ENCODE data around the gene TMEM30A. TPM values are rescaled to one million over a fixed set of nuclear protein-coding genes. Genes with fewer than 3 reads are reported as not detected.

TMEM30A gene
- total and polyA plus RNA-seq, 2 of the 13 experiments (the other 11 are each of a cell fraction or from before 2014, with no cell fraction given): 17.6 to 54.4 TPM

GRCh38 chr6:75284632-75285282 is at the start of gene TMEM30A (continued):
- TF ChIP-seq ZZZ3 (CRISPR knock-in tag; IDR thresholded peaks at IDR 0.05; ENCODE audit: borderline replicate concordance): peak; percentile 89; the same call in 1 of the 2 replicates
- TF ChIP-seq RXRA (CRISPR knock-in tag; IDR thresholded peaks at IDR 0.05): peak; percentile 24; the same call in 1 of the 2 replicates
- TF ChIP-seq ZBTB7A (CRISPR knock-in tag; IDR thresholded peaks at IDR 0.05): no peak
- TF ChIP-seq REST (IDR thresholded peaks at IDR 0.05; ENCODE audit: borderline replicate concordance in 1 of 2, low read depth in 1 of 2, low read length in 2 of 2): peak in 1 of 2 experiments; percentile 71; a peak in 1 of 4 replicates
- TF ChIP-seq RAD51 (IDR thresholded peaks at IDR 0.05; ENCODE audit: borderline replicate concordance): peak; percentile 63
- no peak for TF ChIP-seq ZNF225 (CRISPR knock-in tag; IDR thresholded peaks at IDR 0.05)
- no peak for TF ChIP-seq ZBTB44 (CRISPR knock-in tag; IDR thresholded peaks at IDR 0.05)
- TF ChIP-seq ATF4 (CRISPR knock-in tag; IDR thresholded peaks at IDR 0.05): peak in 1 of 2 experiments; percentile 40; a peak in 1 of 4 replicates
- no peak for TF ChIP-seq U2AF2 (IDR thresholded peaks at IDR 0.05; ENCODE audit: low read depth, low read length)
- peak; percentile 89 for TF ChIP-seq XRCC5 (optimal IDR thresholded peaks at IDR 0.05; ENCODE audit: low read length)
- TF ChIP-seq NPAS2 (CRISPR knock-in tag; IDR thresholded peaks at IDR 0.05; ENCODE audit: borderline replicate concordance): no peak
- no peak for TF ChIP-seq GATA4 (IDR thresholded peaks at IDR 0.05; ENCODE audit: borderline replicate concordance, low read depth)
- no peak for TF ChIP-seq ZNF564 (CRISPR knock-in tag; IDR thresholded peaks at IDR 0.05)
- peak; percentile 31; the same call in 1 of the 2 replicates for TF ChIP-seq MIXL1 (CRISPR knock-in tag; IDR thresholded peaks at IDR 0.05)
- no peak for TF ChIP-seq ZNF891 (CRISPR knock-in tag; IDR thresholded peaks at IDR 0.05)
- TF ChIP-seq ZNF367 (CRISPR knock-in tag; IDR thresholded peaks at IDR 0.05; ENCODE audit: borderline replicate concordance): no peak
- peak; percentile 91 for TF ChIP-seq TAF1 (CRISPR knock-in tag; IDR thresholded peaks at IDR 0.05)
- no peak for TF ChIP-seq ZNF747 (CRISPR knock-in tag; IDR thresholded peaks at IDR 0.05; ENCODE audit: borderline replicate concordance)
- no peak for TF ChIP-seq ZNF780A (CRISPR knock-in tag; IDR thresholded peaks at IDR 0.05)
- TF ChIP-seq ZFP1 (CRISPR knock-in tag; IDR thresholded peaks at IDR 0.05): no peak
- TF ChIP-seq ZNF326 (CRISPR knock-in tag; IDR thresholded peaks at IDR 0.05; ENCODE audit: borderline replicate concordance): no peak
- peak; percentile 82 for TF ChIP-seq TFDP1 (CRISPR knock-in tag; IDR thresholded peaks at IDR 0.05; ENCODE audit: borderline replicate concordance)
- peak; percentile 80; the same call in 1 of the 3 replicates for TF ChIP-seq MXI1 (IDR thresholded peaks at IDR 0.05; ENCODE audit: borderline replicate concordance, low read depth, low read length)
- TF ChIP-seq RARA (CRISPR knock-in tag; IDR thresholded peaks at IDR 0.05): no peak; the same call in 1 of the 2 replicates

All from HepG2 (cell line).